IMR-90 (cell line): Measurements from ENCODE around the gene COX17. TPM values are rescaled to one million over a fixed set of nuclear protein-coding genes. Genes with fewer than 3 reads are reported as not detected.

Experiments
- ATAC-seq: fragments of 200-7000 bp; cut with Tn5 transposase; 2 replicates; pipeline ENCODE4 v1.9.1; 2020; ENCODE audit warnings: low read depth, mild to moderate bottlenecking, moderate library complexity
- BruUV-seq: library from RNA; stranded (reverse); fragments of 400-500 nt; replicated peaks from 2 replicates; lab custom pipeline; 2021; lab: Mats Ljungman, UMichigan
- CTCF ChIA-PET: fragments of 300-600 bp; formaldehyde crosslinking; extraction: SDS; loops from one replicate; lab custom pipeline; 2021; ENCODE audit warnings: antibody characterized with exemption; lab: Yijun Ruan, JAX
- POLR2A ChIA-PET: fragments of 300-600 bp; sonication (Branson Sonifier 250); formaldehyde crosslinking; loops from one replicate; lab custom pipeline; 2022; ENCODE audit warnings: antibody characterized with exemption; ENCODE audit not compliant: unreplicated experiment; lab: Charles Lee
- DNase-seq: peaks from one replicate; pipeline ENCODE4 v3.0.0; 2013
- H2AFZ ChIP-seq: replicated peaks from 2 replicates; pipeline ENCODE3; 2013; ENCODE audit warnings: low read length, mild to moderate bottlenecking; ENCODE audit not compliant: poor library complexity
- H2AK5ac ChIP-seq: 2 replicates; pipeline ENCODE4 v1.6.1; 2013; ENCODE audit warnings: low read depth, low read length, inconsistent platforms
- H2AK9ac ChIP-seq: replicated peaks from 2 replicates; pipeline ENCODE3; 2013; ENCODE audit warnings: mild to moderate bottlenecking, low read depth, low read length, moderate library complexity; ENCODE audit not compliant: poor library complexity
- H2BK120ac ChIP-seq: 2 replicates; pipeline ENCODE4 v1.6.1; 2013; ENCODE audit warnings: low read depth, low read length, inconsistent platforms
- H2BK15ac ChIP-seq: 3 replicates; pipeline ENCODE4 v1.6.1; 2013; ENCODE audit warnings: low read depth, low read length, inconsistent platforms
- H2BK20ac ChIP-seq: 2 replicates; pipeline ENCODE4 v1.6.1; 2013; ENCODE audit warnings: low read depth, mild to moderate bottlenecking, inconsistent platforms, low read length, moderate library complexity
- H2BK5ac ChIP-seq: 2 replicates; pipeline ENCODE4 v1.6.1; 2013; ENCODE audit warnings: mild to moderate bottlenecking, low read depth, low read length, inconsistent platforms; ENCODE audit not compliant: poor library complexity, severe bottlenecking
- H3K14ac ChIP-seq: replicated peaks from 2 replicates; pipeline ENCODE4 v1.6.1; 2013; ENCODE audit warnings: low read depth, low read length, inconsistent platforms
- H3K18ac ChIP-seq: 2 replicates; pipeline ENCODE4 v1.6.1; 2013; ENCODE audit warnings: low read depth, low read length, control low read depth
- H3K23ac ChIP-seq: 2 replicates; pipeline ENCODE4 v1.6.1; 2013; ENCODE audit warnings: low read depth, low read length, inconsistent platforms
- H3K27ac ChIP-seq: 2 replicates; pipeline ENCODE4 v1.5.1; 2013; ENCODE audit warnings: mild to moderate bottlenecking, control low read depth, low read length; ENCODE audit not compliant: insufficient read depth
- H3K27me3 ChIP-seq: 2 replicates; pipeline ENCODE4 v1.6.1; 2013; ENCODE audit warnings: low read length; ENCODE audit not compliant: control insufficient read depth, insufficient read depth
- H3K36me3 ChIP-seq: 2 replicates; pipeline ENCODE4 v1.6.1; 2013; ENCODE audit warnings: low read length, mixed read lengths; ENCODE audit not compliant: control insufficient read depth, insufficient read depth
- H3K4ac ChIP-seq: 2 replicates; pipeline ENCODE4 v1.6.1; 2013; ENCODE audit warnings: low read depth, low read length, inconsistent platforms
- H3K4me1 ChIP-seq: 2 replicates; pipeline ENCODE4 v1.6.1; 2013; ENCODE audit warnings: low read length, mixed read lengths; ENCODE audit not compliant: control insufficient read depth, insufficient read depth
- H3K4me2 ChIP-seq: 2 replicates; pipeline ENCODE4 v1.6.1; 2013; ENCODE audit warnings: low read depth, mild to moderate bottlenecking, control low read depth, low read length, moderate library complexity
- H3K4me3 ChIP-seq: 2 replicates; pipeline ENCODE4 v1.5.1; 2013; ENCODE audit warnings: low read depth, mild to moderate bottlenecking, control low read depth, low read length, moderate library complexity; ENCODE audit not compliant: insufficient read depth
- H3K56ac ChIP-seq: 2 replicates; pipeline ENCODE4 v1.6.1; 2013; ENCODE audit warnings: low read length, inconsistent platforms; ENCODE audit not compliant: insufficient read depth; ENCODE audit errors: extremely low read depth
- H3K79me1 ChIP-seq, 2 experiments: 2 replicates each; pipeline ENCODE4 v1.6.1; 2013; ENCODE audit warnings: low read length in 2 of 2, inconsistent platforms in 1 of 2, low read depth in 1 of 2
- H3K9ac ChIP-seq: 2 replicates; pipeline ENCODE4 v1.6.1; 2013; ENCODE audit warnings: low read depth, low read length, control low read depth
- H3K9me1 ChIP-seq: 2 replicates; pipeline ENCODE4 v1.6.1; 2013; ENCODE audit warnings: low read length, inconsistent platforms; ENCODE audit not compliant: insufficient read depth
- H3K9me3 ChIP-seq: 2 replicates; pipeline ENCODE4 v1.6.1; 2013; ENCODE audit warnings: low read length; ENCODE audit not compliant: control insufficient read depth, insufficient read depth
- H4K20me1 ChIP-seq: 2 replicates; pipeline ENCODE4 v1.6.1; 2013; ENCODE audit warnings: low read length, inconsistent platforms; ENCODE audit not compliant: insufficient read depth
- H4K5ac ChIP-seq: 2 replicates; pipeline ENCODE4 v1.6.1; 2013; ENCODE audit warnings: mild to moderate bottlenecking, low read depth, low read length, control low read depth
- H4K8ac ChIP-seq, 2 experiments: 2 replicates each; pipeline ENCODE4 v1.6.1; 2013; ENCODE audit warnings: low read depth in 2 of 2, low read length in 2 of 2, control low read depth in 1 of 2, inconsistent platforms in 1 of 2
- H4K91ac ChIP-seq: 2 replicates; pipeline ENCODE4 v1.6.1; 2013; ENCODE audit warnings: low read depth, low read length, inconsistent platforms; ENCODE audit not compliant: insufficient read depth
- BHLHE40 ChIP-seq: fragments of 150-350 bp; IDR thresholded peaks from 2 replicates; pipeline ENCODE4 v1.6.1; 2016; ENCODE audit warnings: mild to moderate bottlenecking, low read depth, low read length
- CEBPB ChIP-seq: IDR thresholded peaks from 2 replicates; pipeline ENCODE4 v1.6.1; 2012; ENCODE audit warnings: low read depth, low read length, improper control_type of control experiment
- CTCF ChIP-seq: conservative IDR thresholded peaks from 2 replicates; pipeline ENCODE4 v1.5.1; 2012; ENCODE audit warnings: mild to moderate bottlenecking, low read depth, low read length, improper control_type of control experiment
- MAZ ChIP-seq: IDR thresholded peaks from 2 replicates; pipeline ENCODE4 v1.6.1; 2012; ENCODE audit warnings: low read depth, mild to moderate bottlenecking, low read length, improper control_type of control experiment, moderate library complexity, borderline replicate concordance
- MXI1 ChIP-seq: IDR thresholded peaks from 2 replicates; pipeline ENCODE4 v1.6.1; 2012; ENCODE audit warnings: low read depth, mild to moderate bottlenecking, low read length, moderate library complexity, borderline replicate concordance
- NFE2L2 ChIP-seq: fragments of 150-350 bp; IDR thresholded peaks from 2 replicates; pipeline ENCODE4 v1.6.1; 2016; ENCODE audit warnings: low read depth, mild to moderate bottlenecking, low read length
- POLR2A ChIP-seq: IDR thresholded peaks from 2 replicates; pipeline ENCODE4 v1.6.1; 2012; ENCODE audit warnings: mild to moderate bottlenecking, low read depth, low read length
- RAD21 ChIP-seq: IDR thresholded peaks from 2 replicates; pipeline ENCODE4 v1.6.1; 2012; ENCODE audit warnings: low read length, improper control_type of control experiment
- RCOR1 ChIP-seq: IDR thresholded peaks from 2 replicates; pipeline ENCODE4 v1.6.1; 2012; ENCODE audit warnings: mild to moderate bottlenecking, low read length, improper control_type of control experiment; ENCODE audit not compliant: insufficient replicate concordance
- RFX5 ChIP-seq: IDR thresholded peaks from 2 replicates; pipeline ENCODE4 v1.8.0; 2012; ENCODE audit warnings: low read depth, mild to moderate bottlenecking, low read length, moderate library complexity
- SMC3 ChIP-seq: fragments of 150-350 bp; IDR thresholded peaks from 2 replicates; pipeline ENCODE4 v1.6.1; 2016; ENCODE audit warnings: low read depth, mild to moderate bottlenecking, antibody characterized with exemption, low read length, moderate library complexity
- WGBS, 2 experiments: methylation state at CpG; one replicate each; pipeline versions ENCODE4 v1.1.5 to v1.1.7; 2013; ENCODE audit warnings: missing lambda C conversion rate in 2 of 2; ENCODE audit not compliant: insufficient read length in 1 of 2; ENCODE audit errors: extremely low coverage in 2 of 2; 5-methylcytosine and 5-hydroxymethylcytosine counted together
- dilution Hi-C: fragments of 300-500 bp; cut with HindIII; formaldehyde crosslinking; loops from one replicate; pipeline ENCODE4 v1.14.3; 2018; ENCODE audit warnings: low sequenced_read_pairs; ENCODE audit not compliant: unreplicated experiment
- in situ Hi-C: fragments of 300-500 bp; cut with MboI; formaldehyde crosslinking; loops from 3 replicates; pipeline ENCODE4 v1.14.3; 2019; ENCODE audit warnings: low sequenced_read_pairs, inconsistent platforms, mixed read lengths
- intact Hi-C: fragments of 100-400 bp; cut with micrococcal nuclease; formaldehyde crosslinking; loops from 2 replicates; pipeline ENCODE4 v1.10.0; 2022
- polyA plus RNA-seq, 3 experiments: library from polyadenylated mRNA; depleted of rRNA; stranded (reverse); fragments of >200 nt; gene quantifications; 2 replicates each; pipeline ENCODE4 v1.2.3, GENCODE V29; 2012; ENCODE audit warnings: low replicate concordance in 1 of 3
- total RNA-seq: library from RNA; depleted of rRNA; stranded (reverse); fragments of >200 nt; gene quantifications from 2 replicates; pipeline ENCODE4 v1.2.3, GENCODE V29; 2012
- TF ChIP-seq, protein P1 (sequence below): fragments of 150-350 bp; IDR thresholded peaks from 2 replicates; pipeline ENCODE4 v1.6.1; 2016; ENCODE audit warnings: low read depth, mild to moderate bottlenecking, low read length, moderate library complexity, borderline replicate concordance

The COX17 gene
- total and polyA plus RNA-seq, 2 of the 4 experiments (the other 2 are of a cell fraction), result 2.0 to 24.5 TPM

DNA sequence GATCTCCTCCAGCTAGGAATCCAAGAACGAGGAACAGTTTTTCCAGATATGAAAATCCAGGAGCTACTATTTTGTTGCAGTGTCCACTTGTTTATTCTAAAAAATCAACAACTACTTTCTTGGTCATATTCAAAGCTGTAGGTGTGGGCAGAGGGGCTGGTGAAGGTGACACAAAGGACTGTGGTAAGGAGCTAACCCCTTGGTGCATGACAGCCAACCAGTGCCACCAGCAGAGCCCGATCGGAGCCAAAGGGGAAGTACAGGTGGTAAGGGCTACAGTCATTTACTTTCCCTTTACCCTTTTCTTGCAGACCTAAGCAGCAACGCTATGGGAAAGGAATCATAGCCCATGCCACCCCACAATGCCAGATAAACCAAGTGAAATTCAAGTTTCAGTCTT lies 48.8 kb downstream of the COX17 start (continued):
- TF ChIP-seq CTCF, result no peak
- no peak for TF ChIP-seq RFX5

DNA sequence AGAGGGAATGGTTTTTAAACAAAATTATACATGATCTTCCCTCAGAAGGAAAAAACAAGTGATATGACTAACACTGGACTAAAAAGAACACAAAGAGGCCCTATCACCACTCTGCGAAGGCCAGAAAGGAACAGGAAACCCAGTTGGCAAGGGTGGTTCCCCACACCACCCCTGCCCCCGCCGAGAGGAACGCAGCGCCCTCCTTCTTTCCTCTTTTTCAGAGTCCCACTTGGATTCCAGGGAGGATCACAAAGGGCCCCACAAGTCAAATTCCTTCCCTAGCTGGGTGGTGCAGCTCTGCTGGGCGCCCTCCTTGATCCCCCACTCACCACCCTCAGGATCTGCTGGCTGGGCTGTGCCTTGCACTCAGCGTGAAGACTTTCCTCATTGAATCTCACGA lies 49.7 kb downstream of the COX17 start:
- in situ Hi-C loops (no loop called here), intact Hi-C loops (no loop called here), dilution Hi-C loops (no loop called here)
- Histone ChIP-seq H3K27me3 (peaks cover 4% of the 10 kb centered on the region; the same call in 1 of the 2 replicates), H2AFZ (no peak overlapping the region), H3K9me1 (no peaks in the 10 kb centered on the region; the same call in 1 of the 2 replicates), H3K18ac (no peak overlapping the region), H4K8ac (no peak overlapping the region), H3K4me3 (no peak overlapping the region), H2AK9ac (no peak overlapping the region), H3K79me1 (no peaks in the 10 kb centered on the region), H3K23ac (no peak overlapping the region), H2BK15ac (no peak overlapping the region), H2BK5ac (no peak overlapping the region), H3K4ac (no peak overlapping the region), H2AK5ac (no peak overlapping the region), H4K5ac (no peak overlapping the region), H2BK120ac (no peak overlapping the region), H3K9ac (no peak overlapping the region), H3K4me1 (peaks cover 10% of the 10 kb centered on the region), H3K4me2 (no peak overlapping the region), H3K36me3 (no peaks in the 10 kb centered on the region), H4K91ac (no peak overlapping the region), H3K9me3 (no peaks in the 10 kb centered on the region; the same call in 1 of the 2 replicates), H3K56ac (no peak overlapping the region), H3K27ac (no peak overlapping the region), H3K14ac (no peak overlapping the region), H2BK20ac (no peak overlapping the region), H4K20me1 (no peaks in the 10 kb centered on the region)
- ChIA-PET CTCF (no interaction called here), POLR2A (no interaction called here)
- DNase-seq (no peak), ATAC-seq (no peak)
- 67% methylated on average over 3 of the region's 8 CpGs; no CpG with 5 or more reads in 1 of the 2 experiments for WGBS, 2 experiments
- no TSS peak for BruUV-seq
- TF ChIP-seq BHLHE40 (no peak), POLR2A (no peak), MAZ (no peak), SMC3 (no peak), CTCF (no peak), CEBPB (no peak), RAD21 (no peak), MXI1 (no peak), RCOR1 (no peak), RFX5 (no peak), NFE2L2 (no peak)
- TF ChIP-seq, protein P1, sequence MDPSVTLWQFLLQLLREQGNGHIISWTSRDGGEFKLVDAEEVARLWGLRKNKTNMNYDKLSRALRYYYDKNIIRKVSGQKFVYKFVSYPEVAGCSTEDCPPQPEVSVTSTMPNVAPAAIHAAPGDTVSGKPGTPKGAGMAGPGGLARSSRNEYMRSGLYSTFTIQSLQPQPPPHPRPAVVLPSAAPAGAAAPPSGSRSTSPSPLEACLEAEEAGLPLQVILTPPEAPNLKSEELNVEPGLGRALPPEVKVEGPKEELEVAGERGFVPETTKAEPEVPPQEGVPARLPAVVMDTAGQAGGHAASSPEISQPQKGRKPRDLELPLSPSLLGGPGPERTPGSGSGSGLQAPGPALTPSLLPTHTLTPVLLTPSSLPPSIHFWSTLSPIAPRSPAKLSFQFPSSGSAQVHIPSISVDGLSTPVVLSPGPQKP, result no peak
